GM13976 (cell line): Measurements from ENCODE around the gene HOXA3.

Experiments used
- DNase-seq: peaks from one replicate; pipeline ENCODE4 v3.0.0; 2012; ENCODE audit warnings: low spot score
- in situ Hi-C: fragments of 300-500 bp; cut with MboI; formaldehyde crosslinking; loops from one replicate; pipeline ENCODE4 v1.12.0; 2022; ENCODE audit warnings: low sequenced_read_pairs, mixed read lengths, inconsistent platforms; ENCODE audit not compliant: unreplicated experiment
- TF ChIP-seq, protein P1 (sequence below): IDR thresholded peaks from 2 replicates; pipeline ENCODE4 v1.5.1; 2012; ENCODE audit warnings: borderline replicate concordance, mild to moderate bottlenecking; ENCODE audit not compliant: insufficient read depth; ENCODE audit errors: extremely low read depth, missing control alignments, control extremely low read depth

Gene HOXA3

DNA sequence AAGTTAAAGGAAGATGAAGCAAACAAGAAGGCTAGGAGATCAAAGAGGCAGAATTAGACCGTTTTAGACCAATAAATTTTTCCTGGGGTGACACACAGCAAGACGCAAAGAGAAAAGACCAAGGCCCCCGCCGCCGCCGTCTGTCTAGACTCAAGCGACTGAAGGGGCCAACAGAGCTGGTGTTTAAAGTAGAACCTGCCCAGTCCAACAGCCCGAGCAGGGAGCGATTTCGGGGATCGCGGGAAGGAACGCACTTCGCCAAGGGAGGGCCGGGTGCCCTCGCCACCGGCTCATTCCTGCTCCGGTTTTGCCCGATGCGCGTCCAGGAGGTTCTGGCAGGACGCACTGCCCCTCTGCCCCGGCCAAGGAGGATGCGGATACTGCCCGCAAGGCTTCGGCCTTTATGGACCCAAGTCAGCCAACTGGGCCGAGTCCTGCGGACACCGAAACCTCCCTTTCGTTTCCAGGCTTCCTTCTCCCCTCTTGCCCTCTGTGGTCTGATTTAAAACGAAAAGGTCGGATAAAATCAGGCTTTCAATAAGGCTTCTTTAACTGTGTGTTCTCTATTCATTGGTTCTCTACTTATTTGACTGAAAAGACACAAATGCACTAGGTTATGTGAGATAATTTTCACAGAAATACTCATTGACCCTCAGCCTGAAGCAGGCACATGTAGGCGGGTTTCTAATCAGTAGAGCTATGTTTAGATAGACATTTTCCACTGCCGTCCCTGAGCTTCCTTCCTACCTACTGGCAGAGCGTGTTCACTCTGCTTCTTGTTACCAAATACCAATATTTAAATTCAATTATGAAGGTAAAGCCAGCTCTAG lies 6.3 kb upstream of the HOXA3 start:
- in situ Hi-C loops: loop anchor here (5.0 to 25.0 kb wide), 4 partner anchors 304 to 784 kb away; no protein-coding TSS in a partner anchor
- no peak for DNase-seq
- TF ChIP-seq, protein P1, sequence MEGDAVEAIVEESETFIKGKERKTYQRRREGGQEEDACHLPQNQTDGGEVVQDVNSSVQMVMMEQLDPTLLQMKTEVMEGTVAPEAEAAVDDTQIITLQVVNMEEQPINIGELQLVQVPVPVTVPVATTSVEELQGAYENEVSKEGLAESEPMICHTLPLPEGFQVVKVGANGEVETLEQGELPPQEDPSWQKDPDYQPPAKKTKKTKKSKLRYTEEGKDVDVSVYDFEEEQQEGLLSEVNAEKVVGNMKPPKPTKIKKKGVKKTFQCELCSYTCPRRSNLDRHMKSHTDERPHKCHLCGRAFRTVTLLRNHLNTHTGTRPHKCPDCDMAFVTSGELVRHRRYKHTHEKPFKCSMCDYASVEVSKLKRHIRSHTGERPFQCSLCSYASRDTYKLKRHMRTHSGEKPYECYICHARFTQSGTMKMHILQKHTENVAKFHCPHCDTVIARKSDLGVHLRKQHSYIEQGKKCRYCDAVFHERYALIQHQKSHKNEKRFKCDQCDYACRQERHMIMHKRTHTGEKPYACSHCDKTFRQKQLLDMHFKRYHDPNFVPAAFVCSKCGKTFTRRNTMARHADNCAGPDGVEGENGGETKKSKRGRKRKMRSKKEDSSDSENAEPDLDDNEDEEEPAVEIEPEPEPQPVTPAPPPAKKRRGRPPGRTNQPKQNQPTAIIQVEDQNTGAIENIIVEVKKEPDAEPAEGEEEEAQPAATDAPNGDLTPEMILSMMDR: no peak

DNA sequence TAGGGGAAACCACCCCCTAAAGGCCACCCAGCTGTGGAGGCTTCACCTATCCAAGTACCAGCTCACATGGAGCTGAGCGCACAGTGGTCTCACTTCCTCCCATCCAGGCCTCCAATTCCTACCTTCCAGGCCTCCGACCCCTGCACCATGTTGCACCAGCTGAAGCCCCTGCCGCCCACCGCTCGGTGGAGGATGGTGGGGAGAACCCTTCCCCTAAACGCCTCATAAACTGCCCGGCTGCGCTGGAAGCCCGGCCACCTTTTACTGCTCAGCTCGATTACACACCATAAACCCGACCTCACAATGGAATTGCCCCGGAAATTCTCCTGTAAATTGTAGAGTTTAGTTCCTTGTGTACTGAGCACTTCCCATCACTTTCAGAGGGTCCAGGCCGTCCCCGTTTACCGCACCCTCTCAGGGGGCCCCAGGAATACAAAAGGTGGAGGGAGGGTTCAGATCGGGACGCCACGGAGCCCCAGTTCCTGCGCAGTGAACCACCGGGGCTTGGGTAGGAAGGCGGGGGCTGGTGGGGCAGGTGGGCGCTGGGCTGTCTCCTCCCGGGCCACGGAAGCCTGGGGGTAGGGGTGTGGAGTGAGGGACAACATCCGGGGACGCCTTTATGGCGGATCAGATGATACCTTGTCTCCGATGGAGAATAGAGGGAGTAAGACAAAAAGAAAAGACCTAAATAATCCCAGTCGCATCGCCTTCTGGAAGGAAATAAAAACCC lies 5.5 kb upstream of the HOXA3 start:
- in situ Hi-C loops: loop anchor here (5.0 to 25.0 kb wide), 4 partner anchors 303 to 783 kb away; no protein-coding TSS in a partner anchor
- TF ChIP-seq, protein P1: no peak

DNA sequence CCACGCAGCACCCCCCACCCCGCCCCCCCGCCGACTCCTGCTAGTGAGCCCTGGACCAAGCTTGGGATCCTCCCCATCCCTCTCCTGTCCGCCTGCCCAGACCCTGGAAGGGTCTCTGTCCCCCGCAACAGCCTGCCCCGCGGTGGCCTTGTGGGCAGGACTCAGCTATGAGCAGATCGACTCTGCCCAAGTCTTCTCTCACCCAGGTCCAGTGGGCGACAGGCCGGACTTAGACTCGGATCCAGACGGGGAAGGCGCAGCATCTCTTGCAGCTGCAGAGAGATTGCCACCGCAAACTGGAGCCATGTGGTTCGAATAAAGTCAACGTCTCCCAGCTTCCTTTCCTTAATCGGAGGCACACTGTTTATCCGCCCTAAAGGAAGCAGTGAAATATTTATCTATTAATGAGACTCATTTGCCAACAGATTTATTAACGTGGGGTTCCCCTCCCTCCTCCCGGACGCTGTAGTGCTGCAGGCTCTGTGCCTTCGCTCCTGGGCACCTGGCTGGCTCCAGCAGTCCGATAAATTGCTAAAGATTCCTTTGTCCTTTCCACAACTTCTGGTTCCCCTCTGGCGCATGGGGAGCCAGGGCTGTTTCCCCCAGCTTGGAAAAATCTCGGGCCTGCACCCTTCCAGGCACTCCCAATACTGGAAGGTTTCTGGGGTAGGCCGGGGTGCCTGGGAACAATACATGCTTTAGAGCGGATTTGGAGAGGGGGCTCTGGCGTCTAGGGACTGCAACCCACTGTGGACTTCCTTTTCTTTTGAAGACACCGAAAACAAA lies 4.7 kb upstream of the HOXA3 start:
- no peak for DNase-seq
- TF ChIP-seq, protein P1: no peak
- in situ Hi-C loops: loop anchor here (5.0 to 25.0 kb wide), 4 partner anchors 302 to 782 kb away; no protein-coding TSS in a partner anchor

More for the DNA sequence above, 5.5 kb upstream of the HOXA3 start:
- DNase-seq: no peak

DNA sequence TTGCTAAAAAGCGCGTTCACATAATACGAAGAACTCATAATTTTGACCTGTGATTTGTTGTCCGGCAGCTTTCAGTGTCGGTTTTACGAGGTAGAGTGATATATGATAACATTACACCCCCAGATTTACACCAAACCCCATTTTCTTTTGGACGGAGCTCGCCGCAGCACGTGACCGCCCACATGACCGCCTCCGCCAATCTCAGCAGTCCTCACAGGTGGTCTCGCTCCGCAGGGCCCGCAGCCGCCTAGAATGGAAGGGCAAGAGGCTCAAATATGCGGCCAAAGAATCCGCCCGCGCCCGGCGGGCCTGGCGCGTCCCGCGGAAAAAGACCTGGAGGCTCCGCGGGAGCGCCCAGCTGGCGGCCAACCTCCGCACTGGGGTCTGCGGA lies 4.1 kb upstream of the HOXA3 start, which contains the start of gene HOXA7:
Gene HOXA7 (minus strand): TSS at position 168 of the 391 bp plus-strand sequence. CDS start 130 bp downstream, at position 38.
- TF ChIP-seq, protein P1: no peak
- in situ Hi-C loops: loop anchor here (5.0 to 25.0 kb wide), 4 partner anchors 302 to 782 kb away; no protein-coding TSS in a partner anchor
- DNase-seq: no peak

DNA sequence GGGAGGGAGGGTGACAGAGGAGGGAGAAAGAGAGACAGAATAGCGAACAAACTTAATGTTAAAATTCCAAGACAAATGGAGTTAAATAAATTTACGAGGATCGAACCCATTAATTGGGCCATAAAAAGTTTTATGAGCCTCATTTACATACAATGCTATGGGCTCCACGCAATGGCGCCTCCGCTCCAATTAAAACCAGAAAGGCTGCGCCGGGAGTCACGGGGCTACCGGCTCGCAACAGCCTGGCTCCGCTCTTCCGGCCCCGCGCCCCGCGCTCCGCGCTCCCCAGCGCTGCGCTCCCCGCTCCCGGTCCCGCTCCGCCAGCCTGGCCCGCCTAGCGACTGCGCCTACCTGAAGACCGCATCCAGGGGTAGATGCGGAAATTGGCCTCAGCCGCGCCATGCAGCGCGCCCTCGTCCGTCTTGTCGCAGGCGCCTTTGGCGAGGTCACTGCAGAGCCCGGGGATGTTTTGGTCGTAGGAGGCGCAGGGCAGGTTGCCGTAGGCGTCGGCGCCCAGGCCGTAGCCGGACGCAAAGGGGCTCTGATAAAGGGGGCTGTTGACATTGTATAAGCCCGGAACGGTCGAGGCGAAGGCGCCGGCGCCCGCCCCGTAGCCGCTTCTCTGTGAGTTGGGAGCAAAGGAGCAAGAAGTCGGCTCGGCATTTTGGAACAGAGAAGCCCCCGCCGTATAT lies 3.6 kb upstream of the HOXA3 start:
- TF ChIP-seq, protein P1: no peak
- no peak for DNase-seq
- in situ Hi-C loops: loop anchor here (5.0 to 25.0 kb wide), 4 partner anchors 301 to 781 kb away; no protein-coding TSS in a partner anchor
